Measurements from ENCODE around the gene PDP2.

PDP2 gene

DNA sequence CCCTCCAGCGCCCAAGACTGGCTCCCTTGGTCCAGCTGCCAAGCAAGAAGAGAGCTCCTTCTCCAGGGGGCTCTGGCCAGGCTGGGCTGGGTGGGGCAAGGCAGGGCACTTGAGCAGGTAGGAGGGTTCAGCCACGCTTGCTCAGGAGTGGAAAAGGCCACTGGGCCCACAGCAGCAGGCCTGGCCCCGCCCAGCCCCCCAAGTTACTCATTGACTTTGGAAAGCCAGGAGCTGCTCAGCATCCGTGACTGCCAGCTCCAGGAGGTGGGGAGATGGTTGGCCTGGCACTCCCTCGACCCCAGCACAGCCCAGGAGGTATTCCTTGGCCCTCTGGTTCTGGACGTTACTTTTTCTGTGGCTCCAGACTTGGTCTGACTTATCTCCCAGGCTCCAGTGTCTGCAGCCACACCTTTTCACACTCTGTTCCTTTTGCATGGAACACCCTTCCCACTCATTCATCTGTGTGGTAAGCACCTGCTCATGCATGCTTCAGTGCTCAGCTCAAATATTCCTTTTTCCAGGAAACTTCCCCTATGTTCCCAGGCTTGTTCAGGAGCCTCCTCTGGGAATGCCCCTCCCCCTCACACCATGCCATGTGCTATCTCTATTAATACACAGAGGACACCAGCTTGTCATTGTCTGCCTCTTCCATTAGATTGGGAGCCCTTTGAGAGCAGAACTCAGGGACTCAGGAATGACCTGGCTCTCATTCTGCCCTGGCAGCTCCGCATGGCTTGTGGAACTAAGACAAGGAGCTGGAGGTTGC, 38.7 kb downstream of the PDP2 start, which contains the start of gene CDH16:
CDH16 (minus strand) TSS at position 83 of the 766 bp plus-strand sequence. CDS start 820 bp downstream, outside the sequence.
- no peaks in the 10 kb centered on the region for H3K9me3 ChIP-seq (replicated peaks; ENCODE audit: low read length)
- no peak within 1 kb of the TSS for H3K4me3 ChIP-seq (ENCODE audit: low read length)
- H3K9ac ChIP-seq (ENCODE audit: low read depth, low read length): no peak within 1 kb of the TSS
- peaks cover 12% of the 10 kb centered on the region for H3K4me1 ChIP-seq (ENCODE audit: control insufficient read depth, insufficient read depth, low read length)
- H3K27me3 ChIP-seq (ENCODE audit: control insufficient read depth, insufficient read depth, low read length): peaks cover 51% of the 10 kb centered on the region
- H3K4me2 ChIP-seq (ENCODE audit: low read length): no peak within 1 kb of the TSS
- H3K36me3 ChIP-seq (ENCODE audit: insufficient read depth, low read length): no peaks in the 10 kb centered on the region

DNA sequence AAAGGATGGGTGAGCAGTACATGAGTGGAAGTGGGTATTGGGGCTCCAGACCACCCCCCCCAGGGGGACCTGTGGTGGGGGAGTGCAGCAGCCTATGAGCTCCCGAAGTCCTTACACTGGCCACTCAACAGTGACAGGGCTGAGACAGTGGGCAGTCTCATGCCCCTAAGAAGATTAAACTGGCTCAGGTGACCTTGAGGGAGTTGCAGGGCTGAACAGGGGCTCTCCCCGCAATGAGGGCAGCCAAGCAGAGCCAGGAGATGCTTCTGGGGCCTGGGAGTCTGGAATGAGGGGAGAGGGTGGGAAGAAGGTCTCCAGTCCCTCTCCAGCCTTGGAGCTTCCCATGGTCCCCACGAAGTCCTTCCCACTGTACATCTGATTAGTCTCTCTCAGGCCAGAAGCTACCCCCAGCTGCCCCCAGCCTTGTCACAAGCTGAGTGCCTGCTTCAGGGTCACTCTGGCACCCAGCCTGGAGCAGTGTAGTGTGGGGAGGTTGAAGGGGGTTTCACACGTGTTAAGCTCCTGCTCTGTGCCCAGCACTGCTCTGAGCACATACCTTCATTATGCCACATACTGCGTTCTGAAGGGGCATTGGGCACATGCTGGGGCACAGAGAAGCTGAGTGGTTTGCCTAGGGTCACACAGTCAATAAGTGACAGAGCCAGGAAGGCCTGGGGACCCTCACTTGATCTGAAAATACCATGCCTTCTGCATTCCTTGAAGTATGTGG, 39.4 kb downstream of the PDP2 start:
- Histone ChIP-seq H3K4me2 (ENCODE audit: low read length) (no peak overlapping the region), H3K27me3 (ENCODE audit: control insufficient read depth, insufficient read depth, low read length) (peaks cover 54% of the 10 kb centered on the region), H3K36me3 (ENCODE audit: insufficient read depth, low read length) (no peaks in the 10 kb centered on the region), H3K9me3 (replicated peaks; ENCODE audit: low read length) (no peaks in the 10 kb centered on the region), H3K4me1 (ENCODE audit: control insufficient read depth, insufficient read depth, low read length) (peaks cover 13% of the 10 kb centered on the region), H3K4me3 (ENCODE audit: low read length) (no peak overlapping the region), H3K9ac (ENCODE audit: low read depth, low read length) (no peak overlapping the region)

- Histone ChIP-seq H3K4me3 (ENCODE audit: low read length) (no peak overlapping the region), H3K4me1 (ENCODE audit: control insufficient read depth, insufficient read depth, low read length) (peaks cover 17% of the 10 kb centered on the region), H3K4me2 (ENCODE audit: low read length) (no peak overlapping the region), H3K36me3 (ENCODE audit: insufficient read depth, low read length) (no peaks in the 10 kb centered on the region), H3K9me3 (replicated peaks; ENCODE audit: low read length) (no peaks in the 10 kb centered on the region), H3K27me3 (ENCODE audit: control insufficient read depth, insufficient read depth, low read length) (peaks cover 50% of the 10 kb centered on the region), H3K9ac (ENCODE audit: low read depth, low read length) (no peak overlapping the region)
These were observed 39.9 kb downstream of the PDP2 start for GRCh38 chr16:66920299-66920590.

- Histone ChIP-seq H3K4me3 (ENCODE audit: low read length) (no peak overlapping the region), H3K9ac (ENCODE audit: low read depth, low read length) (no peak overlapping the region), H3K4me2 (ENCODE audit: low read length) (no peak overlapping the region), H3K36me3 (ENCODE audit: insufficient read depth, low read length) (no peaks in the 10 kb centered on the region), H3K4me1 (ENCODE audit: control insufficient read depth, insufficient read depth, low read length) (peaks cover 24% of the 10 kb centered on the region), H3K27me3 (ENCODE audit: control insufficient read depth, insufficient read depth, low read length) (peaks cover 44% of the 10 kb centered on the region), H3K9me3 (replicated peaks; ENCODE audit: low read length) (no peaks in the 10 kb centered on the region)
These were observed 40.8 kb downstream of the PDP2 start for GRCh38 chr16:66920924-66921680.

DNA sequence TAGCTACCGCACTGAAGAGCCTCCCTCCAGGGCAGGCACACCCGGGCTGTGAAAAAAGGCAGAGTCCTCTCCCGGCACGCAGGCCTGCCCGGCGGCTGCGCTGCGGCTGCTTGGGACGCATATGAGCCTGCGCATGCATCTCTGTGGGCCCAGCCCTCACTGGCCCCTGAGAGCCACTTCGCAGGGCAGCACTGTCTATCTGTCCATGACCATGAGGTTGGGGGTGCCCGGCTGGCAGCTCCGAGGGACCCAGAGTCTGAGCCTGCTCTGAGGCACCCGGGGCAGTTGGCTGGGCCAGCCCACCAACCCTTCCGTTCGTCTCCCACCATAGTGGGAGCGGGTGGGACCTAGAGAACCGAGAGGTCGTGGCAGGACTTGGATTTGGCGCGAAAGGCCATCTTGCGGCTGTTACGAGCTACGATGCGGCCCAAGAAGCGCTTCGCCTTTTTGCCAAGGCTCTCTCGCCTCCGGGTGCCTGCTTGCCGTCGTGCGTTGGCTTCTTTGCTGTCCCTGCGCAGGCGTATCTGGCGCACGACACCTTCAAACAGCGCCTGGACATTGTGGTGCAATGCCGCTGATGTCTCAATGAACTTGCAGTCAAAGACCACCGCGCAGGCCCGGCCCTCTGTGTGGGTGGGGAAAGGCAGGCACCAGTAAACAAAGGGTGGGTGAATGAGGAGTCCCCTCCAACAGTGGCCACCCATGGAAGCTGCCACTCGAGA, 41.6 kb downstream of the PDP2 start:
- Histone ChIP-seq H3K36me3 (ENCODE audit: insufficient read depth, low read length) (no peaks in the 10 kb centered on the region), H3K4me2 (ENCODE audit: low read length) (no peak overlapping the region), H3K27me3 (ENCODE audit: control insufficient read depth, insufficient read depth, low read length) (peaks cover 37% of the 10 kb centered on the region), H3K4me3 (ENCODE audit: low read length) (no peak overlapping the region), H3K4me1 (ENCODE audit: control insufficient read depth, insufficient read depth, low read length) (peaks cover 31% of the 10 kb centered on the region), H3K9ac (ENCODE audit: low read depth, low read length) (no peak overlapping the region), H3K9me3 (replicated peaks; ENCODE audit: low read length) (no peaks in the 10 kb centered on the region)

DNA sequence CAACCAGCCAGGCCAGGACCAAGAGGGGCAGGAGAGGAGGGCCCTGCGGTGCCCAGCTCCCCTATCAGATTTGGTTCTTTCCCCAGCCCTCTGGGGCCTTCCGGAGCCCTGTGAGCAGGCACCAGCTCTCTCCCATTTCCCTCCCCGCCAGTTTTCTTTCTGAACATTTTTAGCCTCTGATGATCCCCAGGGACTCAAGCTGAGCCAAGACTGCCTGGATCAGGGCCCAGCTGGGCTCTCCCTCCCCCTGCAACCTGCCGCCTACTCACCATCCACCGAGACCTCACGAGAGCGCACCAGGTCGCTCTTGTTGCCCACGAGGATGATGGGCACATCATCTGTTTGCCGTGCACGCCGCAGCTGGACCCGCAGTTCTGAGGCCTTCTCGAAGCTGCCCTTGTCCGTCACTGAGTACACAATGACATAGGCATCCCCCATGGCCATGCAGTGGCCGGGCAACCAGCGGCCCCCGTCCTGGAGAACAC, 43.0 kb downstream of the PDP2 start:
- no peak overlapping the region for H3K9ac ChIP-seq (ENCODE audit: low read depth, low read length)
- H3K27me3 ChIP-seq (ENCODE audit: control insufficient read depth, insufficient read depth, low read length): peaks cover 30% of the 10 kb centered on the region
- H3K4me3 ChIP-seq (ENCODE audit: low read length): no peak overlapping the region
- peak overlapping the region; percentile 43 for H3K4me2 ChIP-seq (ENCODE audit: low read length)
- no peaks in the 10 kb centered on the region for H3K9me3 ChIP-seq (replicated peaks; ENCODE audit: low read length)
- no peaks in the 10 kb centered on the region for H3K36me3 ChIP-seq (ENCODE audit: insufficient read depth, low read length)
- H3K4me1 ChIP-seq (ENCODE audit: control insufficient read depth, insufficient read depth, low read length): peaks cover 45% of the 10 kb centered on the region

DNA sequence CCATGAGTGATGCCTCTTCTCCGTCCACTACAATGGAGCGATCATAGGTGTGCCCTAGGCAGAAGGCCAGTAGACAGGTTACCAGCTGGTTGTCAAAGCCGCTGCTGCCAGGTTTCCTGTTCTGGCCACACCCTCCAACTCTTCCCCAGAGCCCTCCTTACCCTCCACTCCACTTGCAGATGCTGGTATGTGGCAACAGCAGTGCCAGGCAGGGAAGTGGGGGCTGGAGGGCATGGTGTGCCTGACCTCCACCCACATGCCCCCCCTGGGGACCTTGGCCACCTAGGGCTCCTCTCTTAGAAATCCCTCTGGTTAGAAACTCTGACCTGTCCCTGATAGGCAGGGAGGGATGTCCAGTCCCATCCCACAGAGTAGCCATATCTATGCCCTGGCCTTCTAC, 43.6 kb downstream of the PDP2 start:
- H3K9me3 ChIP-seq (replicated peaks; ENCODE audit: low read length): no peaks in the 10 kb centered on the region
- peaks cover 29% of the 10 kb centered on the region for H3K27me3 ChIP-seq (ENCODE audit: control insufficient read depth, insufficient read depth, low read length)
- no peak overlapping the region for H3K4me2 ChIP-seq (ENCODE audit: low read length)
- peaks cover 49% of the 10 kb centered on the region for H3K4me1 ChIP-seq (ENCODE audit: control insufficient read depth, insufficient read depth, low read length)
- no peaks in the 10 kb centered on the region for H3K36me3 ChIP-seq (ENCODE audit: insufficient read depth, low read length)
- H3K9ac ChIP-seq (ENCODE audit: low read depth, low read length): no peak overlapping the region
- no peak overlapping the region for H3K4me3 ChIP-seq (ENCODE audit: low read length)

- H3K27me3 ChIP-seq (ENCODE audit: control insufficient read depth, insufficient read depth, low read length): peaks cover 21% of the 10 kb centered on the region
- peak overlapping the region; percentile 48 for H3K4me3 ChIP-seq (ENCODE audit: low read length)
- H3K4me2 ChIP-seq (ENCODE audit: low read length): peak overlapping the region; percentile 72
- H3K36me3 ChIP-seq (ENCODE audit: insufficient read depth, low read length): no peaks in the 10 kb centered on the region
- H3K9me3 ChIP-seq (replicated peaks; ENCODE audit: low read length): no peaks in the 10 kb centered on the region
- H3K9ac ChIP-seq (ENCODE audit: low read depth, low read length): no peak overlapping the region
- peaks cover 49% of the 10 kb centered on the region for H3K4me1 ChIP-seq (ENCODE audit: control insufficient read depth, insufficient read depth, low read length)
These were observed 44.4 kb downstream of the PDP2 start for GRCh38 chr16:66924527-66925321.

DNA sequence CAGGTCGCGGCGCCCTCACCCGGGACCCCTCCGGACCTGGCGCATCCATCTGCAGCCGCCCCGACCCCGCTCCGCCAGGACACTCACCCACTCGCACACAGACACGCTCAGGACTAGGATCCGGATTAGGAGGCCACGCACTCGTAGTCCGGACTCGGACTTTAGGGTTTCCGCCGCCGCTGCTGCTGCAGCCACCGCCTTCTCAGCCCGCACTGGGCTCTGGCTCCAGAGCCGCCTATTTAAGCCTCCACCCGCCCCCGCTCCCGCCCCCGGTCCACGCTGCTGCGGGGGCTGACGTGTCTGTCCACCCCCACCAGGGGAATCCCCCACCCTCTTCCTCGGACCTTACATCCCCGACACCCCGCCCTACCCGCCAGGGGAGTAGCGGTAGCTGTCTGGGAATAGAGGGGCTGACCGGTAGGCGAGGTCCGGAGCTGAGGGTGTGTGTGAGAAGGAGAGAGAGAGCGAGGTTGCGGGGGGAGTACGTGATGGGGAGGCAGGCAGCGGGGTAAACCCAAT, 45.1 kb downstream of the PDP2 start, which contains the start of gene RRAD:
RRAD (minus strand) TSS at position 214 of the 519 bp plus-strand sequence. CDS start 356 bp downstream, outside the sequence.
- Histone ChIP-seq H3K4me2 (ENCODE audit: low read length) (peak within 1 kb of the TSS; percentile 72), H3K4me1 (ENCODE audit: control insufficient read depth, insufficient read depth, low read length) (peaks cover 49% of the 10 kb centered on the region), H3K36me3 (ENCODE audit: insufficient read depth, low read length) (no peaks in the 10 kb centered on the region), H3K9ac (ENCODE audit: low read depth, low read length) (peak within 1 kb of the TSS; percentile 27), H3K27me3 (ENCODE audit: control insufficient read depth, insufficient read depth, low read length) (peaks cover 15% of the 10 kb centered on the region), H3K4me3 (ENCODE audit: low read length) (peak within 1 kb of the TSS; percentile 48), H3K9me3 (replicated peaks; ENCODE audit: low read length) (no peaks in the 10 kb centered on the region)

GRCh38 chr16:66926171-66926947, 46.0 kb downstream of the PDP2 start:
- Histone ChIP-seq H3K27me3 (ENCODE audit: control insufficient read depth, insufficient read depth, low read length) (peaks cover 9% of the 10 kb centered on the region), H3K36me3 (ENCODE audit: insufficient read depth, low read length) (no peaks in the 10 kb centered on the region), H3K4me2 (ENCODE audit: low read length) (peak overlapping the region; percentile 25), H3K4me1 (ENCODE audit: control insufficient read depth, insufficient read depth, low read length) (peaks cover 49% of the 10 kb centered on the region), H3K9ac (ENCODE audit: low read depth, low read length) (peak overlapping the region; percentile 27), H3K9me3 (replicated peaks; ENCODE audit: low read length) (no peaks in the 10 kb centered on the region), H3K4me3 (ENCODE audit: low read length) (no peak overlapping the region)
